Panc1 (cell line): Measurements from ENCODE around the gene VSIR.

Experiments used
- CTCF ChIP-seq: fragments of 450-650 bp; IDR thresholded peaks from 2 replicates; pipeline ENCODE4 v1.5.1; 2017; ENCODE audit warnings: mild to moderate bottlenecking
- SIN3A ChIP-seq: IDR thresholded peaks from 2 replicates; pipeline ENCODE4 v1.6.1; 2012; ENCODE audit warnings: low read depth, mild to moderate bottlenecking, low read length, moderate library complexity, borderline replicate concordance; ENCODE audit not compliant: insufficient read depth

- TF ChIP-seq CTCF (no peak), SIN3A (no peak)
Observed at GRCh38 chr10:71762324-71762723, 11.0 kb downstream of the VSIR start.
